ENCODE measurements around the gene FGF14.

The FGF14 gene

DNA sequence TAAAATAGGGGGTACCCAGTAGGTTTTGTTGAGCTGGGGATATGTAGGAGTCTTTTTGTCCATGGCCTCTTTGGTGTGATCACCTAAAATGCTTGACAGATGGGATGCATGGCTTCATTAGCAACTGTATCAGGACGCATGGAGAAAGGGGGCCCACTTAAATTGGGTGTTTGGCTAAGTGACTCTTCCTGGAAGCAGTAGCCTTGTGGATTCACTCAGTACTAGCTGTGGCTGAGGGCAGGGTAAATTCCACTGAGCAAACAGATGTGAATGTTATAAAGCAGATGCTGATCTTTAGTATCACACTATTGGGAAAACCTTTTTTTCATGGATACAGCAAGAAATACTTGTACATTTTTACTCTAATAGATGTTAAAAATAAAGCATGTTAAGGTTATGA lies 140.0 kb downstream of the FGF14 start:
- no peak for DNase-seq (ENCODE audit: low read depth)
- no peak overlapping the region for H3K4me3 ChIP-seq (ENCODE audit: low read depth, low read length)
- in situ Hi-C loops (cut with HindIII; ENCODE audit: low sequenced_read_pairs) = no loop called here
- TF ChIP-seq, protein P1, sequence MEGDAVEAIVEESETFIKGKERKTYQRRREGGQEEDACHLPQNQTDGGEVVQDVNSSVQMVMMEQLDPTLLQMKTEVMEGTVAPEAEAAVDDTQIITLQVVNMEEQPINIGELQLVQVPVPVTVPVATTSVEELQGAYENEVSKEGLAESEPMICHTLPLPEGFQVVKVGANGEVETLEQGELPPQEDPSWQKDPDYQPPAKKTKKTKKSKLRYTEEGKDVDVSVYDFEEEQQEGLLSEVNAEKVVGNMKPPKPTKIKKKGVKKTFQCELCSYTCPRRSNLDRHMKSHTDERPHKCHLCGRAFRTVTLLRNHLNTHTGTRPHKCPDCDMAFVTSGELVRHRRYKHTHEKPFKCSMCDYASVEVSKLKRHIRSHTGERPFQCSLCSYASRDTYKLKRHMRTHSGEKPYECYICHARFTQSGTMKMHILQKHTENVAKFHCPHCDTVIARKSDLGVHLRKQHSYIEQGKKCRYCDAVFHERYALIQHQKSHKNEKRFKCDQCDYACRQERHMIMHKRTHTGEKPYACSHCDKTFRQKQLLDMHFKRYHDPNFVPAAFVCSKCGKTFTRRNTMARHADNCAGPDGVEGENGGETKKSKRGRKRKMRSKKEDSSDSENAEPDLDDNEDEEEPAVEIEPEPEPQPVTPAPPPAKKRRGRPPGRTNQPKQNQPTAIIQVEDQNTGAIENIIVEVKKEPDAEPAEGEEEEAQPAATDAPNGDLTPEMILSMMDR (IDR thresholded peaks at IDR 0.05; ENCODE audit: low read depth, low read length, missing control alignments) = no peak

DNA sequence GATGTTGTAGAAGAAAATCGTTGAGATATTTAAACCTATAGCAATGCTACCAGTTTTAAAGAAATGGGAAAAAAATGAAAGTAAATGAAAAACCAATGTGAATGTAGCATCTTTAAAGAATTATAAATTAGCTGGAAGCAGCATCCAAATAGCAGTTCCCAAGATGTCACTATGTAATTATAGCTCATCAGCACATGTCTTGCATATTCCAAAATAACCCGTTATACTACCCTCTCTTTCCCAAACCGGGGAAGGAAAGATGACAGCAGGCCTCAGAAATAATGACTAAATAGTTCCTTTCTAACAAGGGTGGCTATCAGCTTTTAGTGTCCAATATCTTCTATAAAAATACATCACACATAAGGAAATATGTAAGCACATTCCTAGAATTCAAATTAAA lies 140.5 kb downstream of the FGF14 start:
- H3K4me3 ChIP-seq (ENCODE audit: low read depth, low read length) = no peak overlapping the region
- TF ChIP-seq, protein P1 (IDR thresholded peaks at IDR 0.05; ENCODE audit: low read depth, low read length, missing control alignments) = no peak
- DNase-seq (ENCODE audit: low read depth) = no peak
- in situ Hi-C loops (cut with HindIII; ENCODE audit: low sequenced_read_pairs) = no loop called here

DNA sequence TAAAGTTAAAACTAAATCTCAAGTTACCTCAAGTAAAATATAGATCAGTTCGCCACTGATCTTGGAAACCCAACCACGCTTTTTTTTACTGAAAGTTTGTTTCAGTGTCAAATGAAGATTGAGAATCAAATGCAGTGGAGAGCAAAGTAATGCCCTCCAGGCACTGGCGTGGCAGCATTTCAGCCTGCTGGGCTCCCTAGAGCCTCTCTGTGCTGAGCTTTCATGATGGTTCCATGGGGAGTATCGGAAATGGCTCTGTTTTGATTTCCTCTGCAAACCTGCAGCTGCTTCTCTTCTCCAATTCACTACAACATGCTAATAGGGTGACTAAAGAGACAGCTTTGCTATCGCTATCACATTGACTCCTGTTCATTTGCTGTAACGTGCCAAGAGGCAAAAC lies 141.6 kb downstream of the FGF14 start:
- in situ Hi-C loops (cut with HindIII; ENCODE audit: low sequenced_read_pairs) = no loop called here
- no peak for DNase-seq (ENCODE audit: low read depth)
- TF ChIP-seq, protein P1 (IDR thresholded peaks at IDR 0.05; ENCODE audit: low read depth, low read length, missing control alignments) = no peak
- no peak overlapping the region for H3K4me3 ChIP-seq (ENCODE audit: low read depth, low read length)

DNA sequence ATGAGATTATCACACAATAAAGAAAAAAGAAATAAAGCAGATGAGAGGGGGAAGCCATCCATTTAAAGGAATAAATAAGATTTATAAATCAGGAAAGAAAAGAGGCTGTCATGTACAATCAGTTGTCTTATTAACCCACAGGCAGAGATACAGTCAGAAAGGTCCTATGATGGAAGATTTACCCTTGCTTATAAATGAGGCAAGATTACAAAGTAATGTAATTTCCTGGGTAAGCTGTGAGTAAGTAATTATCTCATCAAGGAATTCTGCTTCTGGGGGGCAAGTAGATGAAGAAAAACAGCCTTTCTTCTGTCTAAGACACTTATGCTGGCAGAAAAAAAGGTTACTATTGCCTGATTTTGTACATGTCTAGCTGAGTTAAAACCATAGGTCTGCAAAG lies 146.4 kb downstream of the FGF14 start:
- no peak overlapping the region for H3K4me3 ChIP-seq (ENCODE audit: low read depth, low read length)
- DNase-seq (ENCODE audit: low read depth) = no peak
- in situ Hi-C loops (cut with HindIII; ENCODE audit: low sequenced_read_pairs) = no loop called here
- TF ChIP-seq, protein P1 (IDR thresholded peaks at IDR 0.05; ENCODE audit: low read depth, low read length, missing control alignments) = no peak

DNA sequence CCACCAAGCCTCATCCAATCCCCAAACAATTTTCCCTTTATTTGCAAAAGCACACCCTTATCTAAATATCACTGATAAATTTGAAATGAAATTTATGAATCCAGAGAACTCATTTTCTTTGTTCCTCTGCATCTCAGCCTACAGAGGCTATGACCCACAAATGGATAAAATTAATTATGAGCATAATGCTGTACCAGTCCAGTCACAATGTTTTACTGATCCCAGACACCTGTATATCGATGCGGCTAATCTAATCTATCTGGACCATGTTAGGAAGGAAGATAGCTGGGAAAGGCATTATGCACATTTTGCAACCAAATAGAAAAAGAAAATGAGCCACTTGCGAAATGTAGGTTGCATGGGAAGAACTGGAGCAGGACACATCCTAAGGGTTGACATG lies 150.0 kb downstream of the FGF14 start:
- in situ Hi-C loops (cut with HindIII; ENCODE audit: low sequenced_read_pairs) = no loop called here
- H3K4me3 ChIP-seq (ENCODE audit: low read depth, low read length) = no peak overlapping the region
- no peak for DNase-seq (ENCODE audit: low read depth)
- TF ChIP-seq, protein P1 (IDR thresholded peaks at IDR 0.05; ENCODE audit: low read depth, low read length, missing control alignments) = no peak

DNA sequence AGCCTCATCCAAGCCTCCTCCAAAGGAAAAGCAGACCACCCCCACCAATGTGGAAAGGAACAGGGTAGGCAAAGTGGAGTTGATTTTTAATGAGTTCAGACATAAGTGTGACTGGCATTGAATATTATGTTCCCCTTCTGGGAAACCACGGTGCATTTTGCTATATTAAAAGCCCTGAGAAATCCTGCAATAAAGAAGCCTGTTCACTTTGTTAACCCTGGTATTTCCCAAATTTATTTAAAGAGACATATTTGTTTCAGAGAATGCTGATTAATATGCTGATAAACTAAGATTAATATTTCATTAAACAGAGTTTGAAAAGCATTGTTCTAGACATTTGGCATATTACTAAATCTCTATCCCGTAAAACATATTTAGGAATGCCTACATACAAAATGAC lies 151.4 kb downstream of the FGF14 start:
- H3K4me3 ChIP-seq (ENCODE audit: low read depth, low read length) = no peak overlapping the region
- DNase-seq (ENCODE audit: low read depth) = no peak
- in situ Hi-C loops (cut with HindIII; ENCODE audit: low sequenced_read_pairs) = no loop called here
- TF ChIP-seq, protein P1 (IDR thresholded peaks at IDR 0.05; ENCODE audit: low read depth, low read length, missing control alignments) = no peak

Measured in astrocyte of the cerebellum (primary cell).